Activated T-helper 1 cell treated with anti-CD3 and anti-CD28 coated beads, Interleukin-12 subunit alpha, Interleukin-12 subunit beta, Interleukin-2, Interleukin-4 antibody, amounts not matched to agents 30 ng/mL and 10 ng/mL and 1 ng/mL, durations not matched to agents 14 hours and 24 hours and 36 hours (primary cell): ENCODE measurements around the gene DNAAF3. TPM values are rescaled to one million over a fixed set of nuclear protein-coding genes. Genes with fewer than 3 reads are reported as not detected.

Experiments
- DNase-seq: peaks from one replicate; pipeline ENCODE4 v3.0.0; 2021; ENCODE audit warnings: low spot score
- H3K27ac Mint-ChIP-seq: one replicate; pipeline ENCODE4 v1.8.0; 2021; ENCODE audit warnings: mild to moderate bottlenecking, mixed read lengths
- H3K27me3 Mint-ChIP-seq: one replicate; pipeline ENCODE4 v1.8.0; 2022; ENCODE audit warnings: mild to moderate bottlenecking, moderate library complexity, mixed read lengths; ENCODE audit not compliant: insufficient read depth
- H3K36me3 Mint-ChIP-seq: one replicate; pipeline ENCODE4 v1.8.0; 2021; ENCODE audit warnings: low read depth, mixed read lengths
- H3K4me1 Mint-ChIP-seq: one replicate; pipeline ENCODE4 v1.8.0; 2021; ENCODE audit warnings: low read depth, mixed read lengths
- H3K4me3 Mint-ChIP-seq: one replicate; pipeline ENCODE4 v1.8.0; 2021; ENCODE audit warnings: mild to moderate bottlenecking, moderate library complexity, mixed read lengths
- H3K9me3 Mint-ChIP-seq: one replicate; pipeline ENCODE4 v1.8.0; 2021; ENCODE audit warnings: mixed read lengths
- intact Hi-C: fragments of 100-400 bp; cut with micrococcal nuclease; formaldehyde crosslinking; loops from one replicate; pipeline ENCODE4 v1.15.1; 2024
- total RNA-seq: library from RNA; stranded (reverse); gene quantifications from 2 replicates; pipeline ENCODE4 v1.2.3, GENCODE V29; 2022

The DNAAF3 gene
- total RNA-seq, 1 donor from 2014 or later, result 0.36 TPM

DNA sequence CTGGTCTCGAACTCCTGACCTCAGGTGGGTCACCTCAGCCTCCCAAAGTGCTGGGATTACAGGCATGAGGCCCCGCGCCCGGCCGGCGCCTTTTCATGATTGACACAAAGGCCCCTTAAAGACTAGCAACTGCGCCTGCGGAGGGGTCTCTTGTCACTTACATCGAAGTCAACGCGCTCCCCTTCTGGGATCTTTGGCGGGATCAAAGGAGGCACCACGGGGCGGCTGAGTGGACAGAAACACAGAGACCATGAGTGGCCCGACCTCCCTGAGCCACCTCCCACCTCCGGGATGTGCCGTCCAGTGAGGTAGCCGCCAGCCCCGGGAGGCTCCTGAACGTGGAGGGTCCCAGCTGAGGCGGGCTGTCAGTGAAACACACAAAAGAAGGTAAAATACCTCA is 24.7 kb downstream of the DNAAF3 start:
- H3K4me3 Mint-ChIP-seq, result no peak overlapping the region
- no peaks in the 10 kb centered on the region for H3K4me1 Mint-ChIP-seq
- H3K9me3 Mint-ChIP-seq, result no peaks in the 10 kb centered on the region
- peaks cover 27% of the 10 kb centered on the region for H3K27me3 Mint-ChIP-seq
- H3K27ac Mint-ChIP-seq, result no peak overlapping the region
- intact Hi-C loops, result loop anchor here (1.0 to 10.0 kb wide), 5 partner anchors 19 to 477 kb away; partner anchors contain the start of gene LILRB4
- H3K36me3 Mint-ChIP-seq, result no peaks in the 10 kb centered on the region
- no peak for DNase-seq

DNA sequence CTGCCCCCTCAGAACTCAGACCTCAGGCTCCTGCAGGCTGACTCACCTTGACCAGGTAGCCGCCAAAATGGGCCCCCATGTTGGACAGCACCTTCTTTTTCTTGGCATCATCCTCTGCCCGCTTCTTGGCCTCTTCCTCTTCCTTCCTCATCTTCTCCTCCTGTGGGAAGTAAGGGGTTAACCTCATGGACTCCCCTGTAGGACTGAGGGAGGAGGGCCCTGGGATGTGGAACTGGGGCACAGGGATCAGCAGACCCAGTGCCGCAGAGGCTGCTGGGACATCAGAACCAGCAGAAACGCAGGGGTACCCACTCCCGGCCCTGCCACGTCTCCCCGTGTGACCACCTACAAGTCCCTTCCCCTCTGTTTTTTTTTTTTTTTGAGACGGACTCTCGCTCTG is 28.5 kb downstream of the DNAAF3 start:
- H3K27me3 Mint-ChIP-seq, result peaks cover 16% of the 10 kb centered on the region
- H3K4me3 Mint-ChIP-seq, result no peak overlapping the region
- H3K9me3 Mint-ChIP-seq, result no peaks in the 10 kb centered on the region
- H3K36me3 Mint-ChIP-seq, result no peaks in the 10 kb centered on the region
- H3K27ac Mint-ChIP-seq, result no peak overlapping the region
- H3K4me1 Mint-ChIP-seq, result no peaks in the 10 kb centered on the region
- no peak for DNase-seq
- intact Hi-C loops, result loop anchor here (10.0 kb wide), 1 partner anchor 253 kb away; no protein-coding TSS in a partner anchor

DNA sequence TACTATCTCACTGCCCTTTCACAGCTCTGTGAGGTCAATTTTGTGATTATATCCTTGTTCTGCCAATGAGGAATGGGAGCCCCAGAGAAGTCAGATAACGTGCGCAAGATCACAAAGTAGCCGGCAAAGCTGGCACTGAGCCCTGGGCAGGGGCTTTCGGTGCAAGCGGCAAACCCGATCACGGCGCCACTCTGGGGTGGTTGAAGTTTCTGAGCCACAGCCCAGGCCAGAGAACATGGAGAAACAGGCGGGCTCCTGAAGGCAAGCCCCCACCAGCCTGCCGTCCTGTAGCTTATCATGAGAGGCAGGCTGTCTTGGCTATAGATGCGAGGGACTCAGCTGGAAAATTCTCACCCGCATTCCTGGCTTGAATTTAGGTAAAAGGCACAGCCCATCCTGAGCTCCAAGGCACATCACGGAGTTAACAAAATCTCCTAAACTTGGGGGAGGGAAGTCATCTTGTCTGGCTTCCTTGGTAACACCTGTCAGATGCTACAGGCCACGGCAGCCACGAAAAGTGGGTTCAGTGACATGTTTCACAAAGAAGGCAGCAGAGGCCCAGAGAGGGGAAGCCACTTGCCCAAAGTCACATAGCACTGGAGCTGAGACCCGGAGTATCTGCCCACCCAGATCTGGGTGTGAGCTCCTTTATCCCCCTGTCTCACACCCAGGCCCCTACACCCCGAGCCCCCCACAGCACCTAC is 29.9 kb downstream of the DNAAF3 start:
- DNase-seq, result no peak
- H3K9me3 Mint-ChIP-seq, result no peaks in the 10 kb centered on the region
- H3K27me3 Mint-ChIP-seq, result peaks cover 18% of the 10 kb centered on the region
- H3K27ac Mint-ChIP-seq, result no peak overlapping the region
- no peak overlapping the region for H3K4me3 Mint-ChIP-seq
- H3K4me1 Mint-ChIP-seq, result no peaks in the 10 kb centered on the region
- intact Hi-C loops, result loop anchor here (10.0 kb wide), 1 partner anchor 252 kb away; no protein-coding TSS in a partner anchor
- no peaks in the 10 kb centered on the region for H3K36me3 Mint-ChIP-seq

DNA sequence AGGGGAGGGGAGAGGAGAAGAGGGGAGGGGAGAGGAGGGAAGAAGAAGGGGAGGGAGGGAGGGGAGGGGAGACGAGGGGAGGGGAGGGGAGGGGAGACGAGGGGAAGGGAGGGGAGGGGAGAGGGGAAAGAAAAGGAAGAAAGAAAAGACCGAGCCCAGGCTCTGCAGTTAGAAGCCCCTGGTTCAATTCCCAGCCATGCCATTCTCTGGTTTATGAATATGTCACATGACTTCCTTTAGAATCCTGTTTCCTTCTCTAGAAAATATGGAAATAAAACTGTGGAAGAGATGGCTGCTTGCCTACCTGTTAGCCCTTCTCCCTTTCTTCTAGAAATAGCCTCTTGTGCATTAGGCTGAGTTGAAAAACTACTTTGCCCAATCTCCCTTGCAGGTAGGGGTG is 31.7 kb downstream of the DNAAF3 start:
- Mint-ChIP-seq H3K36me3 (no peaks in the 10 kb centered on the region), H3K27ac (no peak overlapping the region), H3K9me3 (no peaks in the 10 kb centered on the region), H3K27me3 (peaks cover 17% of the 10 kb centered on the region), H3K4me3 (no peak overlapping the region), H3K4me1 (no peaks in the 10 kb centered on the region)
- DNase-seq, result no peak
- intact Hi-C loops, result loop anchor here (10.0 kb wide), 1 partner anchor 250 kb away; no protein-coding TSS in a partner anchor

DNA sequence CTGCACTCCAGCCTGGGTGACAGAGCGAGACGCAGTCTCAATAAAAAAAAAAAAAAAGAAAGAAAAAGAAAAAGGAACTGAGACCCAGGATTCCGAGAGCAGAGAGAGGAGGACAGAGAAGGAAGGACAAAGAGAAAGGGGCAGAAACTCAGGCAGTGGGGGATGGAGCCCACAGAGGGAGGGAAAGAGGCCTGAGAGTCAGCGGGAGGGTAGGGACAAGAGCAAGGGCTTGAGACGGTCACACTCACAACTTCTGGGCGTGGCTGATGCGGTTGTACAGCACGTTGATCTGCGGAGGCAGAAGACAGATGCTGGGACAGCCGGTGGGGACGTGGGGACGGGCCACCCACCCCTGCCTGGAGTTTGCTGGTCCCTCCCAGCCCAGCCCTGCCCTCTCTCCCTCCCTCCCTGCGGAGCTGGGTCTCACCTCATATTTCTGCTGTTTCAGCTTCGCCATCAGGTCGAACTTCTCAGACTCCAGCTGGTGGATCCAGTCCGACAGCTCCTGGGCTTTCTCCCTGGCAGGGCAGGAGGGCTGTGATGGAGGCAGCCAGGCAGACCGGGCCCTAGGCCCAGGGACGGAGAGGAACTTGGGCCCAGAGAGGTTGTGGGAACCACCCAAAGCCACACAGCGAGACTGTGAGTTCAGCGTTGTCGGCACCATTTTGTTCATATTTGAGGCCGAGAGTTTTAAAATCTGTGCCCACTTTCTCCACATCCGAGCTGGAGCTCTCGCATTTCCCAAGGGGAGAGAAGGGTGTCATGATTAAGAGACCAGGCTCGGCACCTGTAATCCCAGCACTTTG is 32.6 kb downstream of the DNAAF3 start:
- intact Hi-C loops, result loop anchor here (10.0 kb wide), 1 partner anchor 249 kb away; no protein-coding TSS in a partner anchor
- Mint-ChIP-seq H3K4me3 (no peak overlapping the region), H3K9me3 (no peaks in the 10 kb centered on the region), H3K27me3 (peaks cover 20% of the 10 kb centered on the region), H3K36me3 (no peaks in the 10 kb centered on the region), H3K27ac (no peak overlapping the region), H3K4me1 (no peaks in the 10 kb centered on the region)
- no peak for DNase-seq

DNA sequence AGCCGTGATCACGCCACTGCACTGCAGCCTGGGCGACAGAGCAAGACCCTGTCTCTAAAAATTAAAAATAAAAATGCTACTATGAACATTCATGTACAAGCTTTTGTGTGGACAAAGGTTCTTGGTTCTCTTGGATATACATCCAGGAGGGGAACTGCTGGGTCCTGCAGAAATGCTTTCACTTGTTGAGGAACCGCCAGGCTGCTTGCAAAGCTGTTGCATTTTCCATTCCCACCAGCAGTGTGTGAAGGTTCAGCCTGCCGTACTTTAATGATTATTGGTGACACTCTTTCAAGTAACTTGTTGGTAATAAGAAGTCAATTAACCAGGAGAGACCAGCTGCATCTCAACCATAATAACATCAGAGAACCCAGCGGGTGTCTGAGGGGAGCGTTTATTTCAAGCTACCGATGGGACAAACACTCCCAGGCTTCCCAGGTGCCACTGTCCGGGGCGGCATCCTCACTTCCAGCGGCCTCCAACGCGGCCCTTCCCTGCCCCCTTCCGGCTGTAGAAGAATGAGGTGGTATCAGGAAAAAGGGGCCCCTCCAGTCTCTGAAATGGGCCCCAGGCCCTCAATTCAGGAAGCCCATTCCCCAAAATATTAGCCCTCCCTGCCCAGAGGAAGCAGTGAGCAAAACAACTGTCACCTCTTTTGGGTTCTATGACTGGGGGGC is 33.8 kb downstream of the DNAAF3 start:
- intact Hi-C loops, result loop anchor here (10.0 kb wide), 1 partner anchor 248 kb away; no protein-coding TSS in a partner anchor
- Mint-ChIP-seq H3K27me3 (peaks cover 21% of the 10 kb centered on the region), H3K9me3 (no peaks in the 10 kb centered on the region), H3K4me1 (no peaks in the 10 kb centered on the region), H3K36me3 (no peaks in the 10 kb centered on the region), H3K27ac (no peak overlapping the region), H3K4me3 (no peak overlapping the region)
- no peak for DNase-seq

DNA sequence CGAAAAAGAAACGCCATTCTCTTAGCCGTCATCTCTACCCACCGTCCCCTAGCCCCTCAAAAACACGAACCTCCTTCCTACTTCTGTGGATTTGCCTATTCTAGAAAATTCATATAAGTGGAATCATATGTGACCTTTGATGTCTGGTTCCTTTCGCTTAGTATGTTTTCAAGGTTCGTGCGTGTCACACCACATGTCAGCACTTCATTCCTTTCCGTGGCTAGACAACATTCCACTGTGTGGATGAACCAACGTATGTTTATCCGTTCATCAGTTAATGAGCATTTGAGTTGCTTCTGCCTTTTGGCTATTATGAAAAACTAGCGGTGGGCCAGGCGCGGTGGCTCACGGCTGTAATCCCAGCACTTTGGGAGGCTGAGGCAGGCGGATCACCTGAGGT is 35.0 kb downstream of the DNAAF3 start:
- intact Hi-C loops, result loop anchor here (10.0 kb wide), 1 partner anchor 247 kb away; no protein-coding TSS in a partner anchor
- no peak for DNase-seq
- Mint-ChIP-seq H3K27me3 (peaks cover 24% of the 10 kb centered on the region), H3K4me1 (no peaks in the 10 kb centered on the region), H3K27ac (no peak overlapping the region), H3K36me3 (no peaks in the 10 kb centered on the region), H3K4me3 (no peak overlapping the region), H3K9me3 (no peaks in the 10 kb centered on the region)

DNA sequence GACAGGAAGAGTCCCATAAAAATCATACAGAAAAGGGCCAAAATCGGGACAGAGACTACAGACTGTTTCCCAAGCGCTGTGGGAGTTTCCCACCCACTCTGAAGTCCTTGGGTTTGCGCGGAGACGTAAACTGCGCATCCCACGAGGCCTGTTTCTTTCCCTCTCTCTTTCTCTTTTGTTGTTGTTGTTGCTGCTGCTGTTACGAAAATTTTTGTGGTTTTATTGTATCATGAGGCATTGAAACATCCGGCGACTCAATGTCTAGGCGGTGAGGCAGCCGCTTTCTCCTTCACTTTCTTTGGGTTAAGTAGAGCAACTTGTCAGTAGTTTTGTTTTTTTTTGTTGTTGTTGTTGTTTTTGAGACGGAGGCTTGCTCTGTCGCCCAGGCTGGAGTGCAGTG is 47.4 kb downstream of the DNAAF3 start:
- Mint-ChIP-seq H3K4me1 (peaks cover 28% of the 10 kb centered on the region), H3K27ac (peak overlapping the region; percentile 67)

DNA sequence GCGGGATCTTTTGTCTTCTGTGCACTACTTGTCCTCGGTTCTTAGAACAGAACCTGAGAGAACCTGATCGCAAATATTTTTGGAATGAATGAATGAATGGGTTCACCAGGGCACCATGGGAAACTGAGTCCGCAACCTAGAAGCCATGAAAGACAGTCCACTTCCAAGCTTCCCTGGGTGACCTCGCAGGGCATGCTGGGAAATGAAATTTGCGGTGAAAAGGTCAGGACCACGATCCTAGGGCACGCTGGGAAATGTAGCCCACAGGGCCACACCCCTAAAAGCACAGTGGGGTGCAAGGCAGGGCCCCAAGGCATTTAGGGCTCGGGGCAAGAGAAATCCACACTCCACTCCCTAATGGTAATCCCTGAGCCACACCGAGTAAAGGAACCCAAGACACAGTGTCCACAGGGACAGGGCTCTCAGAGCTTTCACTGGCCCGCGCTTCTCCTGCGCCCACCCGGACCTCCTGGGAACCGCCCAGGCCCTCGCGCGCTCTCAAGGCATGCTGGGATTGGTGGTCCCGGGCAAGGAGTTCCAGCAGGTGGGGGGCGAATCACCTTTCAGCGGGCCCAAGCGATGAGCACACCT is 47.9 kb downstream of the DNAAF3 start:
- H3K36me3 Mint-ChIP-seq, result peaks cover 12% of the 10 kb centered on the region
- DNase-seq, result no peak
- intact Hi-C loops, result loop anchor here (5.0 to 10.0 kb wide), 3 partner anchors 186 to 1194 kb away; partner anchors contain the start of genes ZNF787 and ZSCAN5A
- H3K27ac Mint-ChIP-seq, result peak overlapping the region; percentile 95
- H3K9me3 Mint-ChIP-seq, result no peaks in the 10 kb centered on the region
- H3K4me1 Mint-ChIP-seq, result peaks cover 28% of the 10 kb centered on the region
- peak overlapping the region; percentile 98 for H3K4me3 Mint-ChIP-seq
- peaks cover 8% of the 10 kb centered on the region for H3K27me3 Mint-ChIP-seq

More for the DNA sequence above, 47.4 kb downstream of the DNAAF3 start:
- no peak for DNase-seq
- Mint-ChIP-seq H3K36me3 (peaks cover 12% of the 10 kb centered on the region), H3K4me3 (peak overlapping the region; percentile 98), H3K27me3 (peaks cover 13% of the 10 kb centered on the region), H3K9me3 (no peaks in the 10 kb centered on the region)
- intact Hi-C loops, result loop anchor here (5.0 to 10.0 kb wide), 3 partner anchors 186 to 1193 kb away; partner anchors contain the start of genes ZNF787 and ZSCAN5A

DNA sequence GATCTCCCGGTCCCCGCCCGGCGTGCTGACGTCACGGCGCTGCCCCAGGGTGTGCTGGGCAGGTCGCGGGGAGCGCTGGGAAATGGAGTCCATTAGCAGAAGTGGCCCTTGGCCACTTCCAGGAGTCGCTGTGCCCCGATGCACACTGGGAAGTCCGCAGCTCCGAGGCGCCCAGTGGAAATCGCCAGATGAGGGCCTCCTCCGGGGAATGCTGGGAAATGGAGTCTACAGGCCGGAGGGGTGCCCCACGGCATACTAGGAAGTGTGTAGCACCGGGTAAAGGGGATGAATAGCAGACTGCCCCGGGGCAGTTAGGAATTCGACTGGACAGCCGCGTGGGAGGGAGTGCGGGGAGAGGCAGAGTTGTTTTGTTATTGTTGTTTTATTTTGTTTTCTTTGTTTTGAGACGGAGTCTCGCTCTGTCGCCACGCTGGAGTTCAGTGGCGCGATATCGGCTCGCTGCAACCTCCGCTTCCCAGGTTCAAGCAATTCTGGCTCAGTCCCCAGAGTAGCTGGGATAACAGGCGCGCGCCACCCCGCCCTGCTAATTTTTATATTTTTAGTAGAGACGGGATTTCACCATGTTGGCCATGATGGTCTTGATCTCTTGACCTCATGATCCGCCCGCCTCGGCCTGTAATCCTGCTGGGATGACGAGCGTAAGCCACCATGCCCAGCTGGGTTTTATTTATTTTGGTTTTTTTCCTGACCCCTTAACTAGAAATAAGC is 48.6 kb downstream of the DNAAF3 start:
- peaks cover 4% of the 10 kb centered on the region for H3K27me3 Mint-ChIP-seq
- peaks cover 12% of the 10 kb centered on the region for H3K36me3 Mint-ChIP-seq
- intact Hi-C loops, result loop anchor here (1.0 to 10.0 kb wide), 18 partner anchors 29 to 1194 kb away; partner anchors contain the start of genes DNAAF3, FIZ1, HSPBP1 and KMT5C
- H3K4me1 Mint-ChIP-seq, result peaks cover 28% of the 10 kb centered on the region
- H3K4me3 Mint-ChIP-seq, result peak overlapping the region; percentile 98
- no peaks in the 10 kb centered on the region for H3K9me3 Mint-ChIP-seq
- peak; percentile 96 for DNase-seq
- peak overlapping the region; percentile 95 for H3K27ac Mint-ChIP-seq

DNA sequence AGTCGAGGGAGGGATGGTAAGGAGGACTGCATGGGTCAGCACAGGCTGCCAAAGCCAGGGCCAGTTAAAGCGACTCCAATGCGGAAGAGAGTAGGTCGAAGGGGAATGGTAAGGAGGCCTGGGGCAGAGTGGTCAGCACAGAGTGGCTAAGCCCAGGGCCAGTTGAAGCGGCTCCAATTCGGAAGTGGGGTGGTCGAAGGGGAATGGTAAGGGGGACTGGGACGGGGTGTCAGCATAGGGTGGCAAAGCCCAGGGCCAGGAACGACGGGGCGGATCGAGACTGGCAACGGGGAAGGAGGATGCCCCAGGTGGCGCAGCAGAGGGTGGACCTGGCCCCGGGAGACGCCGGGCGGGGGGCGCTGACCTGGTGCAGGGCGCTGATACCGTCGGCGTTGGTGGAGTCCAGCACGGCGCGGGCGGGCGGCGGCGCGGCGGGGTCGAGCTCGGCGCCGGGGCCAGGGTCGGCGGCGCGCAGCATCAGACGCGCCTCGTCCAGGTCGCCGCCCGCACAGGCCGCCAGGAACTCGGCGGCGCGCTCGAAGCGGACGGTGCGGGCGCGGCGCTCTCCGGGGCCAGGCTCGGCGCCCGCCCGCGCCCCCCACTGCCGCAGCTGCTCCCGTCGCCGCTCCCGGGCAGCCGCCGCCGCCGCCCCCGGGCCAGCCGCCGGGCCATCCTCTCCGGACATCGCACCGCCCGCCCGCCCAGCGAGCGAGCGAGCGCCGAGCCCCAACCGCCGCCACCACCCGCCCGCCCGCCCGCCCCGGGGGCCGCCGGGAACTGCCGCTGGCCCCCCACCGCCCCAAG is 49.4 kb downstream of the DNAAF3 start, which contains the start of gene PPP1R12C:
Gene PPP1R12C, minus strand, starts transcription at position 779 of the 804 bp plus-strand sequence. Its CDS starts 94 bp downstream, at position 685.
- DNase-seq, result no peak
- peak within 1 kb of the TSS; percentile 98 for H3K4me3 Mint-ChIP-seq
- peaks cover 12% of the 10 kb centered on the region for H3K36me3 Mint-ChIP-seq
- H3K9me3 Mint-ChIP-seq, result no peaks in the 10 kb centered on the region
- intact Hi-C loops, result loop anchor here (1.0 to 10.0 kb wide), 18 partner anchors 28 to 1195 kb away; partner anchors contain the start of genes DNAAF3, FIZ1, HSPBP1 and KMT5C
- peaks cover 4% of the 10 kb centered on the region for H3K27me3 Mint-ChIP-seq
- H3K4me1 Mint-ChIP-seq, result peaks cover 28% of the 10 kb centered on the region
- peak within 1 kb of the TSS; percentile 95 for H3K27ac Mint-ChIP-seq
